ENCODE data around the gene TMUB1. TPM values are rescaled to one million over a fixed set of nuclear protein-coding genes. Genes with fewer than 3 reads are reported as not detected.

TMUB1 gene
- total and polyA plus RNA-seq, 9 of the 15 experiments (the other 6 are each of a cell fraction or from before 2014, with no cell fraction given): 0.14 to 241 (median 74.1) TPM

DNA sequence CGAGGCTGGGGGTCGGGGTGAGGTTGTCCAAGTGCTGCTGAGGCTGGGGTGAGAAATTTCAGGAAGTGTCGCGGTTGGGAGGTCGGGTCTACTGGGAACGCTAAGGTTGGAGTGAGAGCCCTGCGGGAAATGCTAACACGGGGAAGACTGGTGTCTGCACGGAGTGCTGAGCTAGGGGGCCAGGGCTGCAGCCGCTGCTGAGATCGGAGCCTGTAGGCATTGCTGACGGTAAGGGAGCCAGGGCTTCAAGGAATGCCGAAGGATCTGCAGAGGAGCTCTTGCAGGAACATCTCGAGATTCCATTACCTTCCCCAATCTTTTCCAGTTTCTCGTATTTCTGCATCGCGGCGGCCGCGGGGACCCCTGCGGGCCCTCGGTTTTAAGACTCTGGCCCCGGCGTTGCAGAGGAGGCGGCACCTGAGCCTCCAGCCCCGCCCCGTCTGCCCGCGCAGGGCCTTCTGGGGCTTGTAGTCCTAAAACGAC lies 25.7 kb downstream of the TMUB1 start, which contains the start of gene CDK5 (continued):
- TF ChIP-seq, protein P1, sequence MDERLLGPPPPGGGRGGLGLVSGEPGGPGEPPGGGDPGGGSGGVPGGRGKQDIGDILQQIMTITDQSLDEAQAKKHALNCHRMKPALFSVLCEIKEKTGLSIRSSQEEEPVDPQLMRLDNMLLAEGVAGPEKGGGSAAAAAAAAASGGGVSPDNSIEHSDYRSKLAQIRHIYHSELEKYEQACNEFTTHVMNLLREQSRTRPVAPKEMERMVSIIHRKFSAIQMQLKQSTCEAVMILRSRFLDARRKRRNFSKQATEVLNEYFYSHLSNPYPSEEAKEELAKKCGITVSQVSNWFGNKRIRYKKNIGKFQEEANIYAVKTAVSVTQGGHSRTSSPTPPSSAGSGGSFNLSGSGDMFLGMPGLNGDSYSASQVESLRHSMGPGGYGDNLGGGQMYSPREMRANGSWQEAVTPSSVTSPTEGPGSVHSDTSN (CRISPR knock-in tag; IDR thresholded peaks at IDR 0.05; ENCODE audit: low read depth): no peak
- TF ChIP-seq, protein P1 (tag; conservative IDR thresholded peaks at IDR 0.05; ENCODE audit: low read depth): no peak
- no peak for TF ChIP-seq PTTG1 (tag; IDR thresholded peaks at IDR 0.05; ENCODE audit: low read depth)
- no peak for TF ChIP-seq TCF15 (CRISPR knock-in tag; IDR thresholded peaks at IDR 0.05)
- no peak for TF ChIP-seq TAF9B (IDR thresholded peaks at IDR 0.05; ENCODE audit: partially characterized antibody)
- peak; percentile 82; the same call in 1 of the 2 replicates for TF ChIP-seq ZC3H4 (CRISPR knock-in tag; IDR thresholded peaks at IDR 0.05; ENCODE audit: borderline replicate concordance)
- no peak for TF ChIP-seq ZNF197 (CRISPR knock-in tag; IDR thresholded peaks at IDR 0.05; ENCODE audit: low read depth)
- no peak for TF ChIP-seq ZSCAN32 (CRISPR knock-in tag; IDR thresholded peaks at IDR 0.05)
- no peak for TF ChIP-seq MYNN (IDR thresholded peaks at IDR 0.05)
- TF ChIP-seq MYNN (CRISPR knock-in tag; IDR thresholded peaks at IDR 0.05): no peak
- TF ChIP-seq ZNF76 (CRISPR knock-in tag; IDR thresholded peaks at IDR 0.05; ENCODE audit: borderline replicate concordance): no peak
- TF ChIP-seq TAF15 (IDR thresholded peaks at IDR 0.05; ENCODE audit: low read depth, low read length): no peak
- TF ChIP-seq STAG1 (CRISPR knock-in tag; IDR thresholded peaks at IDR 0.05; ENCODE audit: borderline replicate concordance): peak; percentile 25; the same call in 1 of the 2 replicates
- TF ChIP-seq TCFL5 (CRISPR knock-in tag; conservative IDR thresholded peaks at IDR 0.05): no peak
- TF ChIP-seq MCM5 (IDR thresholded peaks at IDR 0.05; ENCODE audit: low read depth): no peak
- no peak for TF ChIP-seq ZNF551 (CRISPR knock-in tag; IDR thresholded peaks at IDR 0.05)
- no peak for TF ChIP-seq SRF (CRISPR knock-in tag; IDR thresholded peaks at IDR 0.05)
- TF ChIP-seq TAL1 (IDR thresholded peaks at IDR 0.05): no peak
- TF ChIP-seq ZNF318 (IDR thresholded peaks at IDR 0.05; ENCODE audit: borderline replicate concordance in 1 of 2, low read depth in 1 of 2): no peak

Data from K562 (cell line).